ENCODE data around the gene HRG. TPM values are rescaled to one million over a fixed set of nuclear protein-coding genes. Genes with fewer than 3 reads are reported as not detected.
"Not testable (repeated sequence)": the region's sequence is repeated elsewhere in the genome, so short reads cannot be mapped to it uniquely, and the experiment has no call there.

Gene HRG
- polyA plus RNA-seq, 1 experiment = not detected

DNA sequence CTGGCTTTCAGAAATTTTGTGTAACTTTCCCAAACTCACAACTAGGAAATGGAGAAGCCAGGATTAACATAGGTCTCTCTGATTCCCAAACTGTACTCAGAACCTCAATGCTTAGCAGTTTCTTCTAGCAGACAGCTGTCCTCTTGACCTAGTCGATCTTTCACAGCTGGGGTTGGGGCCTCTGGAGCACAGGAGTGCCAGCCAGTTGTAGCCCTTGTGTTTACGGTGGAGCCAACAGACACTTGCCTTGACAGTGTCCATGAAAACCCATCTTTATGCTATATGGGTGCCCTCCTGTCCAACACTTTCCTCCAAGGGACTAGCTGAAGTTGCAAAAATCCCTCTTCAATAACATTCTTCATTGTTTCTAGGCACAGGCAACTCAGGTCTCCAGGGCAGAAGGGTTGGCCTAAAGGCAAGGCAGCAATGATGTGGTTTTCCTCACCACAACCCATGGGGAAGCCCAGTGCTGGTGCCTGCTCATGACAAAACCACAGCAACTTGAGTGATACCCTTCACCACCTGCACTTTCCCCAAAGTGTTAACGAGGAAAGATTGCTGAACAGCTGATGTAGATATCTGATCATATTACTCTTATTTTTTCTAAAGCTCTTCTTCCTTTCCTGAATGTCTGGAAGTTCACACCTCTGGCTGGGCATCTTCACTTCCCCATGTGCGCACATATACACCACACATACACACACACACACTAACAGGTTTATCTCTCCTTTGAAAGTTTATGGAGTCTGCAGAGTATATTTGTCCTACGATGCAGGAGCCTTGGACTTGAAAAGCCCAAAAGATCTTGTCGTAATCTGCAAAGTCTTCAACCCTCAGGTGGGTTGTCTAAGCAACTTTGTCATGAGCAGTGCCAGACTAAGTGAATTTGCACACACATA, 40.3 kb downstream of the HRG start:
- Histone ChIP-seq H3K9me3 (ENCODE audit: control insufficient read depth, insufficient read depth, low read length) (no peaks in the 10 kb centered on the region), H3K27me3 (ENCODE audit: control insufficient read depth, insufficient read depth, low read length) (peaks cover 6% of the 10 kb centered on the region), H3K4me3 (ENCODE audit: low read depth, low read length) (no peak overlapping the region), H3K27ac (ENCODE audit: low read depth, low read length) (no peak overlapping the region)
- DNase-seq (ENCODE audit: low read depth, low spot score) = no peak
- TF ChIP-seq, protein P1, sequence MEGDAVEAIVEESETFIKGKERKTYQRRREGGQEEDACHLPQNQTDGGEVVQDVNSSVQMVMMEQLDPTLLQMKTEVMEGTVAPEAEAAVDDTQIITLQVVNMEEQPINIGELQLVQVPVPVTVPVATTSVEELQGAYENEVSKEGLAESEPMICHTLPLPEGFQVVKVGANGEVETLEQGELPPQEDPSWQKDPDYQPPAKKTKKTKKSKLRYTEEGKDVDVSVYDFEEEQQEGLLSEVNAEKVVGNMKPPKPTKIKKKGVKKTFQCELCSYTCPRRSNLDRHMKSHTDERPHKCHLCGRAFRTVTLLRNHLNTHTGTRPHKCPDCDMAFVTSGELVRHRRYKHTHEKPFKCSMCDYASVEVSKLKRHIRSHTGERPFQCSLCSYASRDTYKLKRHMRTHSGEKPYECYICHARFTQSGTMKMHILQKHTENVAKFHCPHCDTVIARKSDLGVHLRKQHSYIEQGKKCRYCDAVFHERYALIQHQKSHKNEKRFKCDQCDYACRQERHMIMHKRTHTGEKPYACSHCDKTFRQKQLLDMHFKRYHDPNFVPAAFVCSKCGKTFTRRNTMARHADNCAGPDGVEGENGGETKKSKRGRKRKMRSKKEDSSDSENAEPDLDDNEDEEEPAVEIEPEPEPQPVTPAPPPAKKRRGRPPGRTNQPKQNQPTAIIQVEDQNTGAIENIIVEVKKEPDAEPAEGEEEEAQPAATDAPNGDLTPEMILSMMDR (IDR thresholded peaks at IDR 0.05; ENCODE audit: low read depth, low read length) = no peak
- CTCF ChIA-PET = no interaction called here
- POLR2A ChIA-PET = no interaction called here

DNA sequence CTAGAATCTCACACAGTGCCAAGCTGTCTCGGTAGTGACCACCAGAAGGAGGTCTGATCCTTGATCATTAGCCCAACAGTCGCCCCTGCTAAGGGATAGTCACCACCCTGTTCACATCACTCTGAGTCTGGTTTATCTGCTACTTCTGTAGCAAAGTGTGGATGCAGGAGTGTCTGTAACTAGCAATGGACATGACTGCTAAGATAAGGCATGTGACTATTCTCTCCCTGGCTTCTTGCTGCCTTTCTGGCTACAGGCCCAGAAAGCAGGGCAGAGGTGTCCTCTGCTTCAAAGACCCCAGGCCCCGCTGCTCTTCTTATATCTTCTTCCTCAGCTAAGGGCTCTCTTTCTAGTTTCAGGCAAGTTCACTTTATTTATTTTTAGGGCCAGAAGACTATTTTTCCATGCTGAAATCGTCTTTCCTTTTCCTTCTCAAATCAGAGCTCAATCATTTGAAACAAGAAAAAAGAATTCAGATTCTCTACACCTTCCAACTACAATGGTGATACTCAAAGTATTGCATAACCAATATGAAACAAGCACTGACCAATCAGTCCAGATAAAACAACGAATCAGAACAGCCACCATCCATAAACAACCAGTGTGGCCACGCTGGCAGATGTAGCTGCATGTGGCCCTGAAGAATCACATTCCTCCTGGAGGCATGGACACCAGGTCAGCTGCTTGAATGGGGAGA, 43.3 kb downstream of the HRG start:
- ChIA-PET POLR2A (no interaction called here), CTCF (no interaction called here)
- H3K27me3 ChIP-seq (ENCODE audit: control insufficient read depth, insufficient read depth, low read length) = peaks cover 14% of the 10 kb centered on the region
- H3K27ac ChIP-seq (ENCODE audit: low read depth, low read length) = no peak overlapping the region
- H3K9me3 ChIP-seq (ENCODE audit: control insufficient read depth, insufficient read depth, low read length) = no peaks in the 10 kb centered on the region
- no peak overlapping the region for H3K4me3 ChIP-seq (ENCODE audit: low read depth, low read length)
- TF ChIP-seq, protein P1 (IDR thresholded peaks at IDR 0.05; ENCODE audit: low read depth, low read length) = no peak
- no peak for DNase-seq (ENCODE audit: low read depth, low spot score)

DNA sequence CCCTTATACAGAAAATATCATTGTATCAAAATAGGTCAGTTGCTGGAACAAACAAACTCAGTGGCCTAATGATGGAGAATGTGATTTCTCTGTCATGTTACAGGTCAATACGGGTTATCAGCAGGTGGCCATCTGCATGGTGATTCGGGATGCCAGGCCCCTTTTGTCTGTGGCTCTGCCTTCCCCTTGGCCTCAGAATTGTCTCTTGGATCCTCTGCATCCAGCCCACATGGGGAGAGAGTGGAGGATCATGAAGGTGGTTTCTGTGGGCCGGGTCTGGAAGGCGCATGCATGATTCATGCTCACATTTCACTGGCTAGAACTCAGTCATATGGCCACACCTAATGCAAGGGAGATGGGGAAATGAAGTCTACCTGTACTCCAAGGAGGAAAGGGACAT, 44.9 kb downstream of the HRG start:
- peaks cover 11% of the 10 kb centered on the region for H3K27me3 ChIP-seq (ENCODE audit: control insufficient read depth, insufficient read depth, low read length)
- H3K9me3 ChIP-seq (ENCODE audit: control insufficient read depth, insufficient read depth, low read length); CTCF ChIA-PET; DNase-seq (ENCODE audit: low read depth, low spot score); H3K27ac ChIP-seq (ENCODE audit: low read depth, low read length); POLR2A ChIA-PET; H3K4me3 ChIP-seq (ENCODE audit: low read depth, low read length): not testable (repeated sequence)

DNA sequence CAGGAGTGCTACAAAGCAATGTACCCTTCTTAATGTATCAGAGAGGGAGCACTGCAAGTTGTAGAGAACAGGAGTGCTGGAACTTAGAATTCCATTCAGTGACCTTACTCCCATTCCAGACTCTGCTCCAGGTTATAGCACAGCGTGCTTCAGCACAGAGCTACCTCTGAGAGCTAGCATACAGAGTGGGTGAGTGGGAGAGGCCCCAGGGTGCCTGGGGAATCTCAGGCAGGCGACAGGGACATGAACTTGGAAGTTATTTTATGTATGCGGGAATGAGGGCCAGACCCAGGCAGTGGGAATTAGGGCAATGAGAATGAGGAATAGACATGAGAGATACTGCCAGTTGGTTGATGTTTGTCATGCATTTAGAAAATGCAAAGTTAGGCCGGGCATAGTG, 47.7 kb downstream of the HRG start:
- ChIA-PET POLR2A (interaction anchor here (0.6 kb wide), 1 partner anchor 186 kb away, joined by 3 read pairs; no protein-coding TSS in a partner anchor), CTCF (no interaction called here)
- no peak for DNase-seq (ENCODE audit: low read depth, low spot score)
- Histone ChIP-seq H3K4me3 (ENCODE audit: low read depth, low read length) (no peak overlapping the region), H3K27me3 (ENCODE audit: control insufficient read depth, insufficient read depth, low read length) (peaks cover 11% of the 10 kb centered on the region), H3K9me3 (ENCODE audit: control insufficient read depth, insufficient read depth, low read length) (no peaks in the 10 kb centered on the region), H3K27ac (ENCODE audit: low read depth, low read length) (no peak overlapping the region)
- TF ChIP-seq, protein P1 (IDR thresholded peaks at IDR 0.05; ENCODE audit: low read depth, low read length) = no peak

DNA sequence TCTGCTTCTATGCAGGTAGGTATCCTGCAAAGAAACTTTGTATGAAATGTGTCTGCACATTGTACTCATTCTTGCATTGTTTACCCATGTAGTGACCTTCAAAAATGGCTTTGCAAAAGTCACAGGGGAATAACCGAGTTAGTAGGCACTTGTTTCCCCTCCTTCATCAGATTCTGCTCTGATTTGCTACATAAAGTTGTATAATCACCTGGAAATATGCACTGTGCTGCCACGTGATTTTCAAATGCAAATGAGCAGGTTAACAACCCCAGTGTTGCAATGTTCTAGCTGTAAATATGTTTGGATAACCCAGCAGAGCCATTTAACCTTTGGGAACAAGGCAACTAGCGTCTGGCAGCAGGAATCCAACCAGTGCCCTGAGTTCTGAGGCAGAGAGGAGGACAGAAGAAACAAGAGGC, 51.2 kb downstream of the HRG start, which contains the start of gene KNG1:
Gene KNG1 (plus strand): TSS at position 321 of the 419 bp plus-strand sequence. CDS start 184 bp downstream, outside the sequence.
- peaks cover 8% of the 10 kb centered on the region for H3K27me3 ChIP-seq (ENCODE audit: control insufficient read depth, insufficient read depth, low read length)
- H3K4me3 ChIP-seq (ENCODE audit: low read depth, low read length) = no peak within 1 kb of the TSS
- TF ChIP-seq, protein P1 (IDR thresholded peaks at IDR 0.05; ENCODE audit: low read depth, low read length) = no peak
- no peak within 1 kb of the TSS for H3K27ac ChIP-seq (ENCODE audit: low read depth, low read length)
- POLR2A ChIA-PET = no interaction called here
- CTCF ChIA-PET = no interaction called here
- no peaks in the 10 kb centered on the region for H3K9me3 ChIP-seq (ENCODE audit: control insufficient read depth, insufficient read depth, low read length)
- no peak for DNase-seq (ENCODE audit: low read depth, low spot score)

Measured in AG04450 (cell line).